Measurements from ENCODE around the gene RASA3.

The RASA3 gene

DNA sequence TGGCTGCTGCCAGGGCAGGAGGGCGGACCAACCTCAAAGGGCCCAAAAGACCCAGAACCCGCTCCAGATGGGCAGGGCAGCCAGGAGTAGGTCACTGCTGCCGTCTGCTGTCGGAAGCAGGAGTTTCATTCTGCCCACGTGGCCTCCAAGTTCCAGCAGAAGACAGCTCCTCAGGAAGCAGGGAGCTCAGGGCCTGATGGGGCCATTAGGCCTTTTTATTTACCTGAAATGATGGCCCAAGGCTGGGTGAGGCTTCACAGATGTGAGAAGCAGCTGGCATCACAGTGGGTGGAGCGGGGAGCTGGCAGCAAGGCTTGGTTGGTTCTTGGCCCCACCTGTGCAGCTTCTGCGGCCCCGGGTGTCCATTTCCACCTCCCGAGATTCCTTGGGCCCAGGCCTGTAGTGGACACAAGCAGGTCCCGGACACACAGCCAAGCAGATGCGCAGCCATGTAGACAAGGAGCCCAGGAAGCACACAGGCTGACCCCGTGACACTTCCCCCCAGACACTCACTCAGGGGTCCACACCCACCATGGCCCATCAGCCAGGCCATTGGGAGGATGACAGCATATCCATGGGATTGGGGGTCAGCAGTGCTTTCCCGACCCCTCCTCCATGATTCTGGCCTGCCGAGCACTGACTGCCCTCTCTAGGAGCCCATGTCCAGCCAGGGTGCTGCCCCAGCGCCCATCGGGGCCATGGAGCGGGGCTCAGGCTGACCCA lies 185.0 kb downstream of the RASA3 start:
- Histone ChIP-seq H3K4me2 (ENCODE audit: low read depth, low read length, poor library complexity, severe bottlenecking) (no peak overlapping the region), H3K27me3 (ENCODE audit: insufficient read depth, low read length, poor library complexity, severe bottlenecking) (no peaks in the 10 kb centered on the region), H3K36me3 (ENCODE audit: insufficient read depth, low read length) (no peaks in the 10 kb centered on the region), H3K4me3 (ENCODE audit: low read length, poor library complexity, severe bottlenecking) (no peak overlapping the region), H3K9ac (ENCODE audit: low read depth, low read length, poor library complexity, severe bottlenecking) (no peak overlapping the region), H3K9me3 (ENCODE audit: insufficient read depth, low read depth, low read length) (no peaks in the 10 kb centered on the region), H3K4me1 (ENCODE audit: insufficient read depth, low read length, poor library complexity, severe bottlenecking) (peaks cover 9% of the 10 kb centered on the region), H3K9me2 (replicated peaks; ENCODE audit: low read depth, low read length) (no peaks in the 10 kb centered on the region), H2AFZ (ENCODE audit: low read length) (no peak overlapping the region), H4K20me1 (ENCODE audit: insufficient read depth, low read length, poor library complexity, severe bottlenecking) (no peaks in the 10 kb centered on the region), H3K79me2 (ENCODE audit: insufficient read depth, low read length) (no peaks in the 10 kb centered on the region), H3F3A (ENCODE audit: low read depth) (no peaks in the 10 kb centered on the region)
- no peak for TF ChIP-seq EZH2phosphoT487 (IDR thresholded peaks at IDR 0.05; ENCODE audit: borderline replicate concordance)
- TF ChIP-seq, protein P1, sequence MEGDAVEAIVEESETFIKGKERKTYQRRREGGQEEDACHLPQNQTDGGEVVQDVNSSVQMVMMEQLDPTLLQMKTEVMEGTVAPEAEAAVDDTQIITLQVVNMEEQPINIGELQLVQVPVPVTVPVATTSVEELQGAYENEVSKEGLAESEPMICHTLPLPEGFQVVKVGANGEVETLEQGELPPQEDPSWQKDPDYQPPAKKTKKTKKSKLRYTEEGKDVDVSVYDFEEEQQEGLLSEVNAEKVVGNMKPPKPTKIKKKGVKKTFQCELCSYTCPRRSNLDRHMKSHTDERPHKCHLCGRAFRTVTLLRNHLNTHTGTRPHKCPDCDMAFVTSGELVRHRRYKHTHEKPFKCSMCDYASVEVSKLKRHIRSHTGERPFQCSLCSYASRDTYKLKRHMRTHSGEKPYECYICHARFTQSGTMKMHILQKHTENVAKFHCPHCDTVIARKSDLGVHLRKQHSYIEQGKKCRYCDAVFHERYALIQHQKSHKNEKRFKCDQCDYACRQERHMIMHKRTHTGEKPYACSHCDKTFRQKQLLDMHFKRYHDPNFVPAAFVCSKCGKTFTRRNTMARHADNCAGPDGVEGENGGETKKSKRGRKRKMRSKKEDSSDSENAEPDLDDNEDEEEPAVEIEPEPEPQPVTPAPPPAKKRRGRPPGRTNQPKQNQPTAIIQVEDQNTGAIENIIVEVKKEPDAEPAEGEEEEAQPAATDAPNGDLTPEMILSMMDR (conservative IDR thresholded peaks at IDR 0.05; ENCODE audit: low read length), result no peak

DNA sequence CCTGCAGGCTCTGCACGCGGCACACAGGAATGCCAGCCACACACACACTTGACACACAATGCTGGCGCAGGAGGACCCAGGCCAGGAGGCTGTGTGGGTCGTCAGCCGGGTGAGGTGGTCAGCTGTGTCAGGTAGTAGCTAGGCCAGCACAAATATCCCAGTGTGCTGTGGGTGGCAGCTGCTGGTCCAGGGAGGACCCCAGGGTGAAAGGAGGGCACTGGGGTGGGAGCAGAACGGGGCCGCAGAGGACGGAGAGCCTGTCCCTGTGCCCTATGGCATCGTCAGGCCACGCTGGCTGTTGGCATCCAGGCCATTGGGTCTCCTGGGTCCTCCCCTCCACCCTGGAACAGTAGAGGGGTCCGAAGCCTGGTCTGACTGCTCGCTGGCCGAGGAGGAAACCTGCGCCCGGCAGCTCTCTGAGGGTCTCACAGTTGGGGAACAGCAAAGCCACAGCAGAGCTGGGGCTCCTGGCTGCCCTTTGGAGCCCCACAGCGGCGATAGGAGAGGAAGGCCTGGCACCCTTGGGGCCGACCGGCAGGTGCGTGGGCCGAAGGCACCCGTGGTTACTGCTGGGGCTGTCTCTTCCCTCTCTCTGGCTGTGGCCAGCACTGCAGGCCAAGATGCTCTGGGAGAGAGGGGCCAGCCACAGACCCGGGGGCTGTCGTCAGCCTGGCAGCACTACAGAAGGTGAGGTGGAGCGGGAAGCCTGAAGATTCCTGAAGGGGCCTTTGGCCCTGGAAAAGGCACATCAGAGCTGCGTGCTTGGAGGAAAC lies 185.8 kb downstream of the RASA3 start:
- Histone ChIP-seq H3F3A (ENCODE audit: low read depth) (no peaks in the 10 kb centered on the region), H3K79me2 (ENCODE audit: insufficient read depth, low read length) (no peaks in the 10 kb centered on the region), H3K4me1 (ENCODE audit: insufficient read depth, low read length, poor library complexity, severe bottlenecking) (peaks cover 9% of the 10 kb centered on the region), H3K36me3 (ENCODE audit: insufficient read depth, low read length) (no peaks in the 10 kb centered on the region), H3K9ac (ENCODE audit: low read depth, low read length, poor library complexity, severe bottlenecking) (no peak overlapping the region), H3K27me3 (ENCODE audit: insufficient read depth, low read length, poor library complexity, severe bottlenecking) (no peaks in the 10 kb centered on the region), H3K4me2 (ENCODE audit: low read depth, low read length, poor library complexity, severe bottlenecking) (no peak overlapping the region), H3K4me3 (ENCODE audit: low read length, poor library complexity, severe bottlenecking) (no peak overlapping the region), H2AFZ (ENCODE audit: low read length) (no peak overlapping the region), H3K9me3 (ENCODE audit: insufficient read depth, low read depth, low read length) (no peaks in the 10 kb centered on the region), H4K20me1 (ENCODE audit: insufficient read depth, low read length, poor library complexity, severe bottlenecking) (no peaks in the 10 kb centered on the region), H3K9me2 (replicated peaks; ENCODE audit: low read depth, low read length) (no peaks in the 10 kb centered on the region)
- TF ChIP-seq, protein P1 (conservative IDR thresholded peaks at IDR 0.05; ENCODE audit: low read length), result no peak
- TF ChIP-seq EZH2phosphoT487 (IDR thresholded peaks at IDR 0.05; ENCODE audit: borderline replicate concordance), result no peak

DNA sequence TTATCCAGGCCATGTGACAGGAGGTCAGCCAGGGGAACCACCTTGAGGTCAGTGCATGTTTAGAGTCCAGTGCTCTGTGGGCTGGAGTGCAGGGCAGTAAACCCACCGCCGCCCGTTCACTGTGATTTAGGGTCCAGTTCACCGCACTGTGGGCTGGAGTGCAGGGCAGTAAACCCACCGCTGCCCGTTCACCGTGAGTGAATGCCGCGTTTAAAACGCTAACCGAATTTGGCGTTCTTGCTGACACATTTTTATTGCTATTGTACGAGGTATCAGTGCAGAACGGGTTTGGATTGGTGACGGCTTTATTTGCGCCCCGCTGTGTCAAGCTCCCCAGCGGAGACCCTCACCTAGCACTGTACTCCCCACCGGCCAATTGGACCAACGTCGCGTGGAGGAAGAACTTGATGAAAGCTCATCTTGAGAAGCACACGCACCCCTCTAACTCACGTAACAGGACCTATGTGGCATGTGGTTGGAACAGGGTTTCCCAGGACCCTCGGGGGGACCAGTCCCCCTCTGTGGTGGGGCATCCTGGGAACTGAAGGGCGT lies 186.5 kb downstream of the RASA3 start:
- H3K36me3 ChIP-seq (ENCODE audit: insufficient read depth, low read length), result no peaks in the 10 kb centered on the region
- no peaks in the 10 kb centered on the region for H3K79me2 ChIP-seq (ENCODE audit: insufficient read depth, low read length)
- peaks cover 9% of the 10 kb centered on the region for H3K4me1 ChIP-seq (ENCODE audit: insufficient read depth, low read length, poor library complexity, severe bottlenecking)
- no peak overlapping the region for H3K9ac ChIP-seq (ENCODE audit: low read depth, low read length, poor library complexity, severe bottlenecking)
- H3K9me3 ChIP-seq (ENCODE audit: insufficient read depth, low read depth, low read length), result no peaks in the 10 kb centered on the region
- no peaks in the 10 kb centered on the region for H3K9me2 ChIP-seq (replicated peaks; ENCODE audit: low read depth, low read length)
- H3K4me2 ChIP-seq (ENCODE audit: low read depth, low read length, poor library complexity, severe bottlenecking), result no peak overlapping the region
- no peak overlapping the region for H2AFZ ChIP-seq (ENCODE audit: low read length)
- H3F3A ChIP-seq (ENCODE audit: low read depth), result no peaks in the 10 kb centered on the region
- no peak overlapping the region for H3K4me3 ChIP-seq (ENCODE audit: low read length, poor library complexity, severe bottlenecking)
- TF ChIP-seq EZH2phosphoT487 (IDR thresholded peaks at IDR 0.05; ENCODE audit: borderline replicate concordance), result no peak
- TF ChIP-seq, protein P1 (conservative IDR thresholded peaks at IDR 0.05; ENCODE audit: low read length), result no peak
- H4K20me1 ChIP-seq (ENCODE audit: insufficient read depth, low read length, poor library complexity, severe bottlenecking), result no peaks in the 10 kb centered on the region
- H3K27me3 ChIP-seq (ENCODE audit: insufficient read depth, low read length, poor library complexity, severe bottlenecking), result no peaks in the 10 kb centered on the region
